Measurements from ENCODE around the gene PPP1R13B. TPM values are rescaled to one million over a fixed set of nuclear protein-coding genes. Genes with fewer than 3 reads are reported as not detected.

PPP1R13B gene
- total RNA-seq, 1 donor from 2014 or later, result 16.2 TPM

- Mint-ChIP-seq H3K4me1 (peaks cover 8% of the 10 kb centered on the region), H3K27me3 (peaks cover 2% of the 10 kb centered on the region), H3K36me3 (ENCODE audit: low read depth) (no peaks in the 10 kb centered on the region), H3K9me3 (no peaks in the 10 kb centered on the region), H3K27ac (no peak overlapping the region), H3K4me3 (no peak overlapping the region)
- ChIA-PET POLR2A (no interaction called here), CTCF (no interaction called here)
- no peak for ATAC-seq (ENCODE audit: low read depth)
- intact Hi-C loops (cut with micrococcal nuclease), result no loop called here
- TF ChIP-seq CTCF (IDR thresholded peaks at IDR 0.05), result no peak
- DNase-seq, result no peak
Measured at GRCh38 chr14:103868242-103868897, 21.0 kb upstream of the PPP1R13B start.

GRCh38 chr14:103867523-103867953 lies 20.2 kb upstream of the PPP1R13B start:
- TF ChIP-seq CTCF (IDR thresholded peaks at IDR 0.05), result no peak
- Mint-ChIP-seq H3K4me3 (no peak overlapping the region), H3K36me3 (ENCODE audit: low read depth) (no peaks in the 10 kb centered on the region), H3K9me3 (no peaks in the 10 kb centered on the region), H3K27me3 (peaks cover 4% of the 10 kb centered on the region), H3K4me1 (peaks cover 5% of the 10 kb centered on the region), H3K27ac (no peak overlapping the region)
- DNase-seq (no peak), ATAC-seq (ENCODE audit: low read depth) (no peak)
- CTCF ChIA-PET, result no interaction called here
- intact Hi-C loops (cut with micrococcal nuclease), result no loop called here
- POLR2A ChIA-PET, result no interaction called here

- ATAC-seq (ENCODE audit: low read depth) (no peak), DNase-seq (no peak)
- H3K27ac Mint-ChIP-seq, result no peak overlapping the region
- H3K27me3 Mint-ChIP-seq, result peaks cover 8% of the 10 kb centered on the region
- H3K36me3 Mint-ChIP-seq (ENCODE audit: low read depth), result no peaks in the 10 kb centered on the region
- no peaks in the 10 kb centered on the region for H3K4me1 Mint-ChIP-seq
- no peaks in the 10 kb centered on the region for H3K9me3 Mint-ChIP-seq
- no peak overlapping the region for H3K4me3 Mint-ChIP-seq
- ChIA-PET POLR2A (no interaction called here), CTCF (interaction anchor here (0.7 kb wide), 1 partner anchor 60 kb away, joined by 3 read pairs; no protein-coding TSS in a partner anchor)
- no peak for TF ChIP-seq CTCF (IDR thresholded peaks at IDR 0.05)
- intact Hi-C loops (cut with micrococcal nuclease), result no loop called here
Measured at GRCh38 chr14:103867020-103867419, 19.6 kb upstream of the PPP1R13B start.

GRCh38 chr14:103863245-103863644 lies 15.9 kb upstream of the PPP1R13B start:
- ChIA-PET POLR2A (no interaction called here), CTCF (no interaction called here)
- Mint-ChIP-seq H3K4me3 (no peak overlapping the region), H3K4me1 (no peaks in the 10 kb centered on the region), H3K9me3 (no peaks in the 10 kb centered on the region), H3K27ac (no peak overlapping the region), H3K27me3 (peaks cover 14% of the 10 kb centered on the region), H3K36me3 (ENCODE audit: low read depth) (no peaks in the 10 kb centered on the region)
- intact Hi-C loops (cut with micrococcal nuclease), result no loop called here
- DNase-seq (no peak), ATAC-seq (ENCODE audit: low read depth) (no peak)
- no peak for TF ChIP-seq CTCF (IDR thresholded peaks at IDR 0.05)

- ChIA-PET CTCF (no interaction called here), POLR2A (no interaction called here)
- no peak for DNase-seq
- peaks cover 14% of the 10 kb centered on the region for H3K27me3 Mint-ChIP-seq
- no peak overlapping the region for H3K27ac Mint-ChIP-seq
- H3K4me1 Mint-ChIP-seq, result no peaks in the 10 kb centered on the region
- no peaks in the 10 kb centered on the region for H3K36me3 Mint-ChIP-seq (ENCODE audit: low read depth)
- no peak for TF ChIP-seq CTCF (IDR thresholded peaks at IDR 0.05)
- ATAC-seq (ENCODE audit: low read depth), result no peak
- no peak overlapping the region for H3K4me3 Mint-ChIP-seq
- intact Hi-C loops (cut with micrococcal nuclease), result no loop called here
- no peaks in the 10 kb centered on the region for H3K9me3 Mint-ChIP-seq
Measured at GRCh38 chr14:103862393-103862782, 15.0 kb upstream of the PPP1R13B start.

Data from activated B cell treated with CpG ODN at 0.5 μM for 24 hours (primary cell).